Sigmoid colon (tissue), 7 donors: ENCODE results near the gene MOXD1. TPM values are rescaled to one million over a fixed set of nuclear protein-coding genes. Genes with fewer than 3 reads are reported as not detected.

Experiments used
- DNase-seq: peaks from one replicate; pipeline ENCODE4 v3.0.0-alpha.2; 2019
- H3K27ac ChIP-seq, 4 donors: fragments of 200-600 bp; sonication (generic); one replicate each; pipeline ENCODE4 v1.5.1; 2016 to 2019; ENCODE audit warnings: mild to moderate bottlenecking in 1 of 4
- H3K27me3 ChIP-seq, 3 donors: fragments of 200-600 bp; sonication (generic); one replicate each; pipeline ENCODE4 v1.5.1; 2019; ENCODE audit warnings: mild to moderate bottlenecking in 1 of 3
- H3K36me3 ChIP-seq, 4 donors: fragments of 200-600 bp; sonication (generic); one replicate each; pipeline ENCODE4 v1.5.1; 2016 to 2019
- H3K4me1 ChIP-seq, 4 donors: fragments of 200-600 bp; sonication (generic); one replicate each; pipeline ENCODE4 v1.5.1; 2017 to 2019
- H3K4me3 ChIP-seq, 4 donors: fragments of 200-600 bp; sonication (generic); one replicate each; pipeline ENCODE4 v1.5.1; 2017 to 2019; ENCODE audit warnings: mild to moderate bottlenecking in 2 of 4, moderate library complexity in 1 of 4
- H3K9me3 ChIP-seq, 4 donors: fragments of 200-600 bp in 3 of 4; sonication (generic) in 3 of 4; one replicate each; pipeline versions ENCODE4 v1.5.1 to v1.6.1; 2013 to 2019
- CTCF ChIP-seq, 4 experiments: fragments of 450-650 bp in 3 of 4; fragments of 200-600 bp in 1 of 4; IDR thresholded peaks; one replicate each; pipeline ENCODE4 v1.5.1; 2016 to 2019; ENCODE audit warnings: antibody characterized with exemption in 4 of 4, mild to moderate bottlenecking in 3 of 4, moderate library complexity in 2 of 4
- EP300 ChIP-seq, 4 donors: sonication (generic); formaldehyde crosslinking; IDR thresholded peaks; one replicate each; pipeline ENCODE4 v1.6.1; 2017; ENCODE audit warnings: antibody characterized with exemption in 4 of 4
- POLR2A ChIP-seq, 2 donors: fragments of 450-650 bp; IDR thresholded peaks; one replicate each; pipeline ENCODE4 v1.6.1; 2016; ENCODE audit warnings: antibody characterized with exemption in 2 of 2, mild to moderate bottlenecking in 2 of 2, moderate library complexity in 2 of 2
- POLR2AphosphoS5 ChIP-seq, 4 donors: sonication (generic); formaldehyde crosslinking; IDR thresholded peaks; one replicate each; pipeline ENCODE4 v1.6.1; 2017; ENCODE audit warnings: antibody characterized with exemption in 4 of 4
- WGBS, 2 donors: extraction: QIAGEN DNeasy Blood & Tissue Kit; methylation state at CpG; one replicate each; pipeline ENCODE4 v1.1.7; 2013; 5-methylcytosine and 5-hydroxymethylcytosine counted together
- intact Hi-C: fragments of 100-400 bp; cut with DNase I; formaldehyde crosslinking; loops from one replicate; pipeline ENCODE4 v1.15.1; 2023
- polyA plus RNA-seq, 3 donors: library from polyadenylated mRNA; stranded (reverse); fragments of 200-250 nt; gene quantifications; one replicate each; pipeline ENCODE4 v1.2.3, GENCODE V29; 2013
- total RNA-seq, 4 donors: library from RNA; depleted of rRNA; stranded (reverse); fragments of >200 nt; gene quantifications; one replicate each; pipeline ENCODE4 v1.1.0, GENCODE V29; 2016
- donor health status: healthy with polysubstance abuse.
- donor health status: Bipolar disorder and iron deficiency.
- donor health status: healthy.

The MOXD1 gene
- total and polyA plus RNA-seq, 7 donors = 1.2 to 20.8 (median 9.4) TPM

- Histone ChIP-seq H3K4me1 (no peaks in the 10 kb centered on the region), H3K27ac (no peak overlapping the region), H3K4me3 (no peak overlapping the region), H3K9me3 (no peaks in the 10 kb centered on the region), H3K36me3 (no peaks in the 10 kb centered on the region), H3K27me3 (no peaks in the 10 kb centered on the region)
- 77 to 86% methylated on average over 5 of the region's 5 CpGs for WGBS, 2 donors
- TF ChIP-seq CTCF (IDR thresholded peaks at IDR 0.05) = no peak
- TF ChIP-seq POLR2A (IDR thresholded peaks at IDR 0.05) = no peak
- no peak for TF ChIP-seq POLR2AphosphoS5 (IDR thresholded peaks at IDR 0.05)
- no peak for TF ChIP-seq EP300 (IDR thresholded peaks at IDR 0.05)
- intact Hi-C loops = no loop called here
- no peak for DNase-seq
These were observed 13.5 kb upstream of the MOXD1 start for GRCh38 chr6:132414761-132415160.

- H3K36me3 ChIP-seq = no peaks in the 10 kb centered on the region
- intact Hi-C loops = no loop called here
- 56 to 64% methylated on average over 6 of the region's 6 CpGs for WGBS, 2 donors
These were observed 13.0 kb upstream of the MOXD1 start for GRCh38 chr6:132414322-132414721.

DNA sequence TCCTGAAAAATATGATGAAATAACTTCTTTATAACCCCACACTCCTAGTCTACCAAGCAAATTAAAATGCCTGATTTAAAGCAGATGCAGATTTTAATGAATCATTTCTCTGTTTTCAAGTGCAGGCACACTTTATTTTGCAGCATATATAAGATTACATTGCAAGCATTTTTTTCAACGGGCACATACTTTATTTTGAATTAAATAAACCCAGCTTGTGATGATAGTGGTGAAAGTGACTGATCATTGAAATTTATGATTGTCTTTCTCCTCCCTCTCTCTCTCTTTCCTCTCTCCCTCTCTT lies 12.2 kb upstream of the MOXD1 start:
- H3K27me3 ChIP-seq = no peaks in the 10 kb centered on the region
- no peak overlapping the region for H3K4me3 ChIP-seq
- no peak overlapping the region for H3K27ac ChIP-seq
- intact Hi-C loops = no loop called here
- TF ChIP-seq EP300 (IDR thresholded peaks at IDR 0.05) (no peak), POLR2A (IDR thresholded peaks at IDR 0.05) (no peak), POLR2AphosphoS5 (IDR thresholded peaks at IDR 0.05) (no peak), CTCF (IDR thresholded peaks at IDR 0.05) (no peak)
- no peaks in the 10 kb centered on the region for H3K4me1 ChIP-seq
- 57 to 80% methylated on average over 1 of the region's 1 CpG for WGBS, 2 donors
- no peak for DNase-seq
- no peaks in the 10 kb centered on the region for H3K9me3 ChIP-seq
- no peaks in the 10 kb centered on the region for H3K36me3 ChIP-seq

More at GRCh38 chr6:132414322-132414721, 13.0 kb upstream of the MOXD1 start:
- no peaks in the 10 kb centered on the region for H3K9me3 ChIP-seq
- H3K27me3 ChIP-seq = no peaks in the 10 kb centered on the region
- H3K4me1 ChIP-seq = no peaks in the 10 kb centered on the region
- TF ChIP-seq POLR2AphosphoS5 (IDR thresholded peaks at IDR 0.05) (no peak), EP300 (IDR thresholded peaks at IDR 0.05) (no peak), CTCF (IDR thresholded peaks at IDR 0.05) (no peak), POLR2A (IDR thresholded peaks at IDR 0.05) (no peak)
- DNase-seq = no peak
- H3K4me3 ChIP-seq = no peak overlapping the region
- H3K27ac ChIP-seq = no peak overlapping the region

DNA sequence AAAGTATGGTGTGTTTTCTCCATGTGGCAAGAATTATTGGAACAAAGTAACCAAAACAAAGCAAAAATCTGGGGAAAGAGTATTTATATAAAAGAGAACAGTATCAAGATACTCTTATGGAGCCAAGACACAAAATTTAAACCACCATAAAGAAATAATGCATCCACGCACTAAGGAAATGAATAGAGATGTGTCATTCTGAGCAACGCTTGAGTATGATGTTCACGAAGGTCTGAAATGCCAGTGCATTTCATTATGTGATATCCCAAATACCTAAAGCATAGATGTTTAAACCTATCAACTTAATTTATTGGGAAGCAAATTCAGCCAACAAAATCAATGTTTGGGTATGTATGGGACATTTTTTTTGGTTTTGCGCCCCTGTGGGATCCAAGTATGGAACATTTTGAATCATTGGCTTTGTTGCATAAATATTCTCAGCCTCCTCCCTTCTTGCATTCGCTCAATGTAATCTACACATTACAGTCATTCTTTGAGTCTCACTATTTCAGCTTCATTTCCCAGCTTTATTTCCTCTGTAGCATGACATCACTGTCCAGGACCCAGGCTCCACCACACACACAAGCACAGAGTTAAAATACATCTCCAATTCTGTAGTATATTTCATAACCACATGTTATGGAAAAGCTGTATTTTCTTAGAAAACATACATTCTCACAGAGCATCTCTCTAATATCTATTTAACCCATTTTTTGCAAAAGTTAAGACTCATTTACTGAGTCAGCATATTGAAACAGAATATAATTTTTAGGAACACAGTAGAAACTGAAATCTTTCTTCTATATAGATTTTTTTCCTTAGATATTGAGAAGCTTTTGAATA lies 11.6 kb upstream of the MOXD1 start:
- no peak for DNase-seq
- Histone ChIP-seq H3K4me1 (no peaks in the 10 kb centered on the region), H3K4me3 (no peak overlapping the region), H3K27ac (no peak overlapping the region), H3K36me3 (no peaks in the 10 kb centered on the region), H3K9me3 (no peaks in the 10 kb centered on the region), H3K27me3 (no peaks in the 10 kb centered on the region)
- intact Hi-C loops = no loop called here
- 83 to 88% methylated on average over 5 of the region's 5 CpGs for WGBS, 2 donors
- no peak for TF ChIP-seq EP300 (IDR thresholded peaks at IDR 0.05)
- TF ChIP-seq CTCF (IDR thresholded peaks at IDR 0.05) = no peak
- no peak for TF ChIP-seq POLR2A (IDR thresholded peaks at IDR 0.05)
- TF ChIP-seq POLR2AphosphoS5 (IDR thresholded peaks at IDR 0.05) = no peak

- intact Hi-C loops = no loop called here
- no peak for TF ChIP-seq POLR2A (IDR thresholded peaks at IDR 0.05)
- no peak for TF ChIP-seq EP300 (IDR thresholded peaks at IDR 0.05)
- TF ChIP-seq CTCF (IDR thresholded peaks at IDR 0.05) = no peak
- TF ChIP-seq POLR2AphosphoS5 (IDR thresholded peaks at IDR 0.05) = no peak
- DNase-seq = no peak
- 88% methylated on average over 4 of the region's 4 CpGs for WGBS, 2 donors
- Histone ChIP-seq H3K4me3 (no peak overlapping the region), H3K9me3 (no peaks in the 10 kb centered on the region), H3K27ac (no peak overlapping the region), H3K36me3 (no peaks in the 10 kb centered on the region), H3K4me1 (no peaks in the 10 kb centered on the region), H3K27me3 (no peaks in the 10 kb centered on the region)
These were observed 10.0 kb upstream of the MOXD1 start for GRCh38 chr6:132411296-132411695.
